GM12874 (cell line): Measurements from ENCODE around the gene PGF.

Experiments
- TF ChIP-seq, protein P1 (sequence below): IDR thresholded peaks from 2 replicates; pipeline ENCODE4 v1.5.1; 2011; ENCODE audit warnings: low read depth, mild to moderate bottlenecking, control low read depth, low read length, moderate library complexity; ENCODE audit not compliant: insufficient read depth

The PGF gene

GRCh38 chr14:74953686-74954085 is 1.7 kb downstream of the PGF start:
- TF ChIP-seq, protein P1, sequence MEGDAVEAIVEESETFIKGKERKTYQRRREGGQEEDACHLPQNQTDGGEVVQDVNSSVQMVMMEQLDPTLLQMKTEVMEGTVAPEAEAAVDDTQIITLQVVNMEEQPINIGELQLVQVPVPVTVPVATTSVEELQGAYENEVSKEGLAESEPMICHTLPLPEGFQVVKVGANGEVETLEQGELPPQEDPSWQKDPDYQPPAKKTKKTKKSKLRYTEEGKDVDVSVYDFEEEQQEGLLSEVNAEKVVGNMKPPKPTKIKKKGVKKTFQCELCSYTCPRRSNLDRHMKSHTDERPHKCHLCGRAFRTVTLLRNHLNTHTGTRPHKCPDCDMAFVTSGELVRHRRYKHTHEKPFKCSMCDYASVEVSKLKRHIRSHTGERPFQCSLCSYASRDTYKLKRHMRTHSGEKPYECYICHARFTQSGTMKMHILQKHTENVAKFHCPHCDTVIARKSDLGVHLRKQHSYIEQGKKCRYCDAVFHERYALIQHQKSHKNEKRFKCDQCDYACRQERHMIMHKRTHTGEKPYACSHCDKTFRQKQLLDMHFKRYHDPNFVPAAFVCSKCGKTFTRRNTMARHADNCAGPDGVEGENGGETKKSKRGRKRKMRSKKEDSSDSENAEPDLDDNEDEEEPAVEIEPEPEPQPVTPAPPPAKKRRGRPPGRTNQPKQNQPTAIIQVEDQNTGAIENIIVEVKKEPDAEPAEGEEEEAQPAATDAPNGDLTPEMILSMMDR: no peak

- TF ChIP-seq, protein P1: no peak
Observed at GRCh38 chr14:74952697-74953484, 2.5 kb downstream of the PGF start.

DNA sequence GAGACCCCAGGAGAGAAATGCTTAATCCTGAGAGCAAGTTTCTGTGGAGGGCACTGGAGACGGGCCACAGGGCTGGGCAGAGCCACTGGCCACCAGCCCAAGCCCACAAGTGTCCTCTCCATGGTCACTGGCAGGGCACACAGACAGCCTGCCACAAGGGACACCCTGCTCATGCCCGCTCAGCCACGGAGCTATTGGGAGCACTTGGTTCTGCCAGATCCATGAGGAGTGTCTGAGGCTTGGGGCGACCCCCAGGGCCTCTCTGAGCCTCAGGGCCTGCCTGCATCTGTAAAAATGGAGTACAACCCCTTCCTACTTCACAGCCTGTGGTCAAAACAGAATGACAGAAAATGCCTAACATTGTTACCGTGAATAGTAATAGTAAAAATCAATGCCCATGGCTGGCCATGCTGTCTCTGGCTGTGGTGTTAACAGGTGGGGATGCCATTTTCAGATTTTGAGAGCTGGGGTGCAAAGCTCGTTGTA is 3.2 kb downstream of the PGF start:
- TF ChIP-seq, protein P1: no peak

DNA sequence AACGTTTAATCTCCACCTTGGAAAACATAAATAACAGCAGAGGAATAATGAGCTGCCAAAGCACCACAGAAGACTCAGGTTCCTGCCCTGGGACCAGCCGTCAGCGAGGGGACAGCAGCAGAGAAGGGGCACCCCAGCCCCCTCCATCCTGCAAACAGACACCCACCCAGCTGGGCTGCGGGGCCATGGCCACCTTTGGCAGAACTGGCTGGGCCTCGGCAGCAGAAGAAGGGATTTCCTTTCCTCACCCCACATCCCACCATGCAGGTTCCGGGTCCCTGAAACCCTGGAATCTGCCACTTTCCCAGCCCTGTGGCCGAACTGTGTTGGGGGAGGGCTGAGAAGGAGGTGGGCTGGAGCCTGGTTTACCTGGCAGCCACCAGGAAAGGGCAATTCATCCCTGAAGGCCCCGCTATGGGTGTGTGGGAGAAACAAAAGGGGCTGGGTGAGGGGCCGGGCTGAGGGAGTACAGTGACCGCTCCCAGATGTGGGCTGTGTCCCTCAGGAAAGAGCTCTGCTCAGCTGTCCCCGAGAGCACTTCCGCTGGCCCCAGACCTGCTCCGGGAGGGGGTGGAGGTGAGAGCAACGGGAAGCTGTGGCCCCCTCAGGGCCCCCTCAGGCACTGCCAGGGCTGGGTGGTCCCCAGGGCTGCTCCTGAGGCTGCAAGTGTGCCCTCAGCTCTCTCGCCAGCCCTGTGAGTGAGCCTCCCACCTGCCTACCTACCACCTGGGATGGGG is 3.8 kb downstream of the PGF start:
- TF ChIP-seq, protein P1: no peak

GRCh38 chr14:74950795-74951442 is 4.5 kb downstream of the PGF start:
- TF ChIP-seq, protein P1: no peak

DNA sequence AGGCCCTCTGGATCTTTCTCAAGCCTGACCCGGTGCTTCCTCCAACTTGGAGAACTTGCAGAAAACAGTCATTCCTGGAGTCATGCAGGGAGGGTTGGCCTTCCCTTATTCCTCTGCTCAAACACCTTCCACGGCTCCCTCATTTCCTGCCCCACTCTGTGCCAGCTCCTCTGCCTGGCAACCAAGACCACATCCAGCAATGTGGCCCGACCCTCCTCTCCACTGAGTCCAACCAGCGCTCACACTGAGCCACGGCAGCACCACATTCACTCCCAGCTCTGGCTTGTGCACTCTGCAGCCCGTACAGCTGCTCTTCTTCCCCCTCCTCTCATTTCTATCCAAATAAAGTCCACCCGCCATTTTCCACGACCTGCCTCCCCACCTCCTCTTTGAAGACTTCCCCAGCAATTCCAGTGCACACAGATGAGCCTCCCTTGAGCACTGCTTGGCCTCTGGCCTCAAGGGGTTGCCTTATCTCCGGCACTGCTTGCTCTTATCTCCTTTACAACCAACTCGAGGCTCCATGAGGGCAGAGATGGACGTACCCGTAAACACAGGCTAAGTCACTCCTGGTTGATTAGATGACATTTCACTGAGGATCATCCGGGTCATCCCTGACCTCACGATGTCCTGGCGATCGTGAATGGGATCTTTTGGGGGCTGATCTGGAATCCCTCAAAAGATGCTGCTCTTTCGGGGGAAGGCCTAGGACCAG is 5.4 kb downstream of the PGF start:
- TF ChIP-seq, protein P1: no peak

- TF ChIP-seq, protein P1: no peak
Observed at GRCh38 chr14:74949191-74949601, 6.2 kb downstream of the PGF start.
